K562 (cell line): ENCODE measurements around the gene LRRC31. TPM values are rescaled to one million over a fixed set of nuclear protein-coding genes. Genes with fewer than 3 reads are reported as not detected.
A peak's percentile ranks its signal among the peaks of the same experiment; 100 is the strongest.

ENCODE experiments used
- ATAC-seq: fragments of 200-7000 bp; cut with Tn5 transposase; 3 replicates; pipeline ENCODE4 v1.9.1; 2020; ENCODE audit warnings: moderate library complexity
- BruUV-seq: library from RNA; stranded (reverse); fragments of 400-500 nt; replicated peaks from 2 replicates; lab custom pipeline; 2021; lab: Mats Ljungman, UMichigan
- CTCF ChIA-PET: fragments of 300-600 bp; formaldehyde crosslinking; extraction: SDS; loops from one replicate; lab custom pipeline; 2021; ENCODE audit warnings: low intra/inter-chr PET ratio; lab: Yijun Ruan, JAX
- POLR2A ChIA-PET: fragments of 300-600, 350-650 bp; sonication (Branson Sonifier 250); formaldehyde crosslinking; extraction: SDS; loops from one replicate; lab custom pipeline; 2021; ENCODE audit warnings: antibody characterized with exemption, inconsistent platforms; lab: Yijun Ruan, JAX
- DNase-seq, 4 experiments: peaks; one replicate each; pipeline versions ENCODE4 v3.0.0 to v3.0.0-alpha.2; 2011 to 2018; ENCODE audit warnings: low spot score in 3 of 4, mixed read lengths in 3 of 4; ENCODE audit errors: extremely low read depth in 1 of 4
- FAIRE-seq: peaks from 2 replicates; lab custom pipeline; 2011; peaks lifted over from hg19 to GRCh38; lab: Jason Lieb, UNC
- H2AFZ ChIP-seq: 2 replicates; pipeline ENCODE4 v1.6.0; 2011; ENCODE audit warnings: low read depth, low read length, control low read depth, inconsistent platforms
- H3K27ac ChIP-seq: fragments of 200-600 bp; 3 replicates; pipeline ENCODE4 v1.8.0; 2011; ENCODE audit warnings: low read depth, mild to moderate bottlenecking, control low read depth, inconsistent platforms, low read length, moderate library complexity, mixed read lengths; ENCODE audit errors: extremely low read depth
- H3K27me3 ChIP-seq, 2 experiments: fragments of 300-600 bp in 1 of 2; 2 replicates in 1 of 2; 3 replicates in 1 of 2; pipeline versions ENCODE4 v1.6.0 to v1.8.0; 2011; ENCODE audit warnings: inconsistent platforms in 2 of 2, low read length in 2 of 2, mild to moderate bottlenecking in 1 of 2, mixed read lengths in 1 of 2, moderate library complexity in 1 of 2; ENCODE audit not compliant: control insufficient read depth in 2 of 2, insufficient read depth in 2 of 2
- H3K36me3 ChIP-seq: fragments of 300-600 bp; 3 replicates; pipeline ENCODE4 v1.8.0; 2011; ENCODE audit warnings: mild to moderate bottlenecking, low read length, inconsistent platforms; ENCODE audit not compliant: control insufficient read depth, insufficient read depth
- H3K4me1 ChIP-seq, 2 experiments: fragments of 200-600 bp in 1 of 2; replicated peaks in 1 of 2; 2 replicates in 1 of 2; 3 replicates in 1 of 2; pipeline versions ENCODE4 v1.5.1 to v1.8.0; 2011; ENCODE audit warnings: inconsistent platforms in 2 of 2, low read length in 2 of 2, mild to moderate bottlenecking in 1 of 2, mixed read lengths in 1 of 2, moderate library complexity in 1 of 2; ENCODE audit not compliant: control insufficient read depth in 2 of 2, insufficient read depth in 2 of 2
- H3K4me2 ChIP-seq: 2 replicates; pipeline ENCODE4 v1.6.1; 2011; ENCODE audit warnings: low read length, control low read depth, inconsistent platforms, mixed read lengths; ENCODE audit not compliant: insufficient read depth
- H3K4me3 ChIP-seq: fragments of 200-600 bp; sonication (generic), shearing (Covaris generic); 2 replicates; pipeline ENCODE4 v1.5.1; 2016; ENCODE audit warnings: control low read depth, inconsistent platforms
- H3K79me2 ChIP-seq: fragments of 200-600 bp; 3 replicates; pipeline ENCODE4 v1.8.0; 2011; ENCODE audit warnings: low read length, inconsistent platforms; ENCODE audit not compliant: control insufficient read depth, insufficient read depth
- H3K9ac ChIP-seq, 2 experiments: 2 replicates each; pipeline versions ENCODE4 v1.6.0 to v1.6.1; 2011; ENCODE audit warnings: low read depth in 2 of 2, low read length in 2 of 2, control low read depth in 1 of 2, inconsistent platforms in 1 of 2, mild to moderate bottlenecking in 1 of 2, mixed read lengths in 1 of 2; ENCODE audit not compliant: insufficient read depth in 1 of 2
- H3K9me1 ChIP-seq: one replicate; pipeline ENCODE4 v1.6.0; 2011; ENCODE audit warnings: inconsistent platforms, mild to moderate bottlenecking, low read length, moderate library complexity; ENCODE audit not compliant: control insufficient read depth, insufficient read depth
- H3K9me3 ChIP-seq: replicated peaks from 2 replicates; pipeline ENCODE4 v1.5.1; 2011; ENCODE audit warnings: low read depth, low read length, inconsistent platforms; ENCODE audit not compliant: control insufficient read depth, insufficient read depth
- H4K20me1 ChIP-seq: replicated peaks from 2 replicates; pipeline ENCODE4 v1.6.1; 2011; ENCODE audit warnings: low read length, inconsistent platforms, mixed read lengths; ENCODE audit not compliant: control insufficient read depth, insufficient read depth
- E2F3 ChIP-seq: fragments of 250-450 bp; sonication (Bioruptor Pico); IDR thresholded peaks from 2 replicates; pipeline ENCODE4 v1.4.0; 2020; ENCODE audit warnings: mild to moderate bottlenecking
- KAT2B ChIP-seq: IDR thresholded peaks from one replicate; pipeline ENCODE4 v1.6.1; 2012; ENCODE audit warnings: low read depth, mild to moderate bottlenecking, control low read depth, inconsistent platforms, low read length, moderate library complexity
- KAT8 ChIP-seq: fragments of 450-650 bp; IDR thresholded peaks from 2 replicates; pipeline ENCODE4 v1.6.1; 2016; ENCODE audit warnings: low read depth, mild to moderate bottlenecking
- PBX2 ChIP-seq, 2 experiments: IDR thresholded peaks in 1 of 2; conservative IDR thresholded peaks in 1 of 2; 2 replicates each; pipeline ENCODE4 v1.6.1; 2016; ENCODE audit warnings: low read depth in 2 of 2, mild to moderate bottlenecking in 1 of 2, missing compliant biosample characterization in 1 of 2, missing genetic modification characterization in 1 of 2, moderate library complexity in 1 of 2
- SIN3B ChIP-seq: fragments of 450-650 bp; IDR thresholded peaks from 2 replicates; pipeline ENCODE4 v1.6.1; 2017; ENCODE audit warnings: low read depth, mild to moderate bottlenecking, moderate library complexity
- SOX6 ChIP-seq: fragments of 450-650 bp; IDR thresholded peaks from 2 replicates; pipeline ENCODE4 v1.6.1; 2014; ENCODE audit warnings: mild to moderate bottlenecking
- TRIM28 ChIP-seq: fragments of 450-650 bp; IDR thresholded peaks from 2 replicates; pipeline ENCODE4 v1.6.1; 2017
- ZBTB11 ChIP-seq, 3 experiments: fragments of 200-800 bp in 1 of 3; fragments of 250-450 bp in 1 of 3; fragments of 450-650 bp in 1 of 3; sonication (Bioruptor Pico) in 1 of 3; sonication (Bioruptor generic) in 1 of 3; formaldehyde crosslinking in 1 of 3; IDR thresholded peaks; 2 replicates each; pipeline versions ENCODE4 v1.6.1 to v1.8.0; 2016 to 2022; ENCODE audit warnings: mild to moderate bottlenecking in 2 of 3, missing genetic modification characterization in 2 of 3, missing compliant biosample characterization in 1 of 3, moderate library complexity in 1 of 3
- ZBTB5 ChIP-seq: fragments of 450-650 bp; IDR thresholded peaks from 2 replicates; pipeline ENCODE4 v1.6.1; 2017; ENCODE audit warnings: antibody characterized with exemption
- ZNF408 ChIP-seq: fragments of 250-450 bp; sonication (Bioruptor Pico); IDR thresholded peaks from 2 replicates; pipeline ENCODE4 v1.4.0; 2020; ENCODE audit warnings: low read depth, mild to moderate bottlenecking, moderate library complexity
- WGBS: fragments of 100-300 bp; shearing (Covaris generic); methylation state at CpG from one replicate; pipeline ENCODE4 v1.1.6; 2016; ENCODE audit warnings: low coverage, mixed read lengths; ENCODE audit not compliant: insufficient coverage; ENCODE audit errors: missing lambda C conversion rate; 5-methylcytosine and 5-hydroxymethylcytosine counted together
- in situ Hi-C: fragments of 300-500 bp; cut with MboI; formaldehyde crosslinking; loops from 4 replicates; pipeline ENCODE4 v1.15.0; 2018; ENCODE audit warnings: inconsistent platforms, mixed read lengths
- intact Hi-C: fragments of 100-400 bp; cut with micrococcal nuclease; formaldehyde crosslinking; loops from 2 replicates; pipeline ENCODE4 v1.14.2; 2022
- polyA plus RNA-seq, 8 experiments: library from polyadenylated mRNA; depleted of rRNA in 4 of 8; stranded (reverse) in 5 of 8; unstranded in 3 of 8; fragments of >200 nt; fragmentation: Nextera tagmentation in 2 of 8; fragmentation: Illumina TruSeq in 1 of 8; extraction: Ambion mirVana in 2 of 8; extraction: Trizol in 1 of 8; gene quantifications; 2 replicates each; pipeline versions ENCODE4 v1.2.1 to v1.2.3, GENCODE V29; 2011 to 2014; ENCODE audit warnings: inconsistent platforms in 1 of 8, missing spikeins in 1 of 8
- total RNA-seq, 7 experiments: library from RNA; depleted of rRNA in 6 of 7; stranded (reverse); fragments of >200 nt in 6 of 7; fragmentation: Illumina TruSeq in 2 of 7; extraction: Trizol in 2 of 7; gene quantifications; 2 replicates each; pipeline versions ENCODE4 v1.2.1 to v1.2.3, GENCODE V29; 2011 to 2021; ENCODE audit warnings: low replicate concordance in 1 of 7

The LRRC31 gene
- total and polyA plus RNA-seq, 9 of the 15 experiments (the other 6 are each of a cell fraction or from before 2014, with no cell fraction given), result not detected

GRCh38 chr3:169842960-169843359, 26.8 kb downstream of the LRRC31 start:
- FAIRE-seq, result no peak
- no peak overlapping the region for H3K27ac ChIP-seq
- WGBS, result 0% methylated on average over 3 of the region's 3 CpGs
- H3K9ac ChIP-seq, result no peak overlapping the region
- peaks cover 0 to 6% of the 10 kb centered on the region in 2 experiments for H3K27me3 ChIP-seq
- 0 out of 5 replicates have a peak, but pooled peaks cover 0 to 2% of the 10 kb centered on the region in 2 experiments for H3K4me1 ChIP-seq
- H3K9me1 ChIP-seq, result no peaks in the 10 kb centered on the region
- no peaks in the 10 kb centered on the region for H3K9me3 ChIP-seq
- no peaks in the 10 kb centered on the region for H4K20me1 ChIP-seq
- H3K79me2 ChIP-seq, result no peaks in the 10 kb centered on the region
- peak overlapping the region; percentile 34; the same call in 1 of the 2 replicates for H2AFZ ChIP-seq
- ChIA-PET CTCF (no interaction called here), POLR2A (interaction anchor here (1.1 kb wide), 1 partner anchor 19 kb away, joined by 4 read pairs; no protein-coding TSS in a partner anchor)
- no TSS peak for BruUV-seq
- no peak overlapping the region for H3K4me2 ChIP-seq
- no peaks in the 10 kb centered on the region for H3K36me3 ChIP-seq
- intact Hi-C loops, result no loop called here
- H3K4me3 ChIP-seq, result no peak overlapping the region
- DNase-seq, result no peak
- ATAC-seq, result no peak
- TF ChIP-seq KAT2B, result no peak
- no peak for TF ChIP-seq E2F3 (CRISPR knock-in tag)
- no peak for TF ChIP-seq KAT8
- no peak for TF ChIP-seq ZNF408 (CRISPR knock-in tag)
- no peak for TF ChIP-seq SOX6
- no peak for TF ChIP-seq TRIM28
- no peak for TF ChIP-seq ZBTB5
- TF ChIP-seq PBX2 (CRISPR knock-in tag; IDR thresholded peaks at IDR 0.05; ENCODE audit: low read depth), result no peak
- TF ChIP-seq PBX2 (tag; conservative IDR thresholded peaks at IDR 0.05; ENCODE audit: low read depth), result no peak
- no peak for TF ChIP-seq SIN3B
- no peak for TF ChIP-seq ZBTB11 (CRISPR knock-in tag; IDR thresholded peaks at IDR 0.05)
- in situ Hi-C loops, result no loop called here
